HG02943 (cell line): ENCODE measurements around the gene CHRNE.
"Not testable (repeated sequence)": the region's sequence is repeated elsewhere in the genome, so short reads cannot be mapped to it uniquely, and the experiment has no call there.

Experiments
- ATAC-seq: cut with Tn5 transposase; IDR thresholded peaks from one replicate; pipeline ENCODE4 v1.9.1; 2021; ENCODE audit warnings: mild to moderate bottlenecking, low read depth, moderate library complexity; ENCODE audit not compliant: unreplicated experiment

The CHRNE gene

GRCh38 chr17:4892499-4893221 lies 10.2 kb downstream of the CHRNE start:
- ATAC-seq, result no peak

GRCh38 chr17:4891411-4892410 lies 11.2 kb downstream of the CHRNE start:
- no peak for ATAC-seq

- ATAC-seq, result no peak
Measured at GRCh38 chr17:4887581-4887980, 15.3 kb downstream of the CHRNE start.

- ATAC-seq, result no peak
Measured at GRCh38 chr17:4886830-4887229, 16.1 kb downstream of the CHRNE start.

- ATAC-seq, result no peak
Measured at GRCh38 chr17:4884489-4884888, 18.4 kb downstream of the CHRNE start.

GRCh38 chr17:4881761-4882555 lies 20.9 kb downstream of the CHRNE start:
- no peak for ATAC-seq

GRCh38 chr17:4880857-4881256 lies 22.0 kb downstream of the CHRNE start:
- no peak for ATAC-seq

GRCh38 chr17:4879601-4880000 lies 23.3 kb downstream of the CHRNE start:
- ATAC-seq, result no peak

GRCh38 chr17:4877089-4877488 lies 25.8 kb downstream of the CHRNE start:
- no peak for ATAC-seq

GRCh38 chr17:4872786-4873185 lies 30.1 kb downstream of the CHRNE start:
- no peak for ATAC-seq

GRCh38 chr17:4870855-4871254 lies 32.0 kb downstream of the CHRNE start:
- ATAC-seq, result no peak

GRCh38 chr17:4869058-4869998 lies 33.6 kb downstream of the CHRNE start:
- ATAC-seq, result not testable (repeated sequence)

- ATAC-seq, result not testable (repeated sequence)
Measured at GRCh38 chr17:4867535-4867934, 35.4 kb downstream of the CHRNE start.

GRCh38 chr17:4863321-4863720 lies 39.6 kb downstream of the CHRNE start:
- no peak for ATAC-seq

GRCh38 chr17:4862720-4863119 lies 40.2 kb downstream of the CHRNE start:
- no peak for ATAC-seq

GRCh38 chr17:4861052-4861451 lies 41.8 kb downstream of the CHRNE start:
- ATAC-seq, result no peak

GRCh38 chr17:4860651-4861050 lies 42.2 kb downstream of the CHRNE start:
- ATAC-seq, result no peak

- ATAC-seq, result no peak
Measured at GRCh38 chr17:4859816-4860625, 42.9 kb downstream of the CHRNE start.

GRCh38 chr17:4858882-4859260 lies 44.0 kb downstream of the CHRNE start:
- ATAC-seq, result no peak
